K562 (cell line): ENCODE measurements around the gene UBXN4.
"Not testable (repeated sequence)": the region's sequence is repeated elsewhere in the genome, so short reads cannot be mapped to it uniquely, and the experiment has no call there.

Source experiments
- CBX2 ChIP-seq: fragments of 200-600 bp; sonication (generic); IDR thresholded peaks from one replicate; pipeline ENCODE4 v1.6.1; 2012; ENCODE audit warnings: mild to moderate bottlenecking, low read length, inconsistent platforms; ENCODE audit not compliant: insufficient read depth, poor library complexity, severe bottlenecking
- CHD4 ChIP-seq: fragments of 200-600 bp; sonication (generic); IDR thresholded peaks from 3 replicates; pipeline ENCODE4 v1.6.1; 2012; ENCODE audit warnings: low read depth, mild to moderate bottlenecking, mixed read lengths, low read length, inconsistent platforms; ENCODE audit not compliant: insufficient read depth, insufficient replicate concordance, poor library complexity, severe bottlenecking
- CREB1 ChIP-seq, 2 experiments: sonication (generic) in 1 of 2; formaldehyde crosslinking in 1 of 2; IDR thresholded peaks; 2 replicates each; pipeline versions ENCODE4 v1.6.1 to v1.8.0; 2012 to 2022; ENCODE audit warnings: inconsistent platforms in 1 of 2, mild to moderate bottlenecking in 1 of 2, missing genetic modification reagents in 1 of 2, moderate library complexity in 1 of 2
- CTCF ChIP-seq, 3 experiments: IDR thresholded peaks in 2 of 3; conservative IDR thresholded peaks in 1 of 3; 2 replicates each; pipeline ENCODE4 v1.5.1; 2011 to 2012; ENCODE audit warnings: low read length in 3 of 3, mild to moderate bottlenecking in 3 of 3, control low read depth in 2 of 3, improper control_type of control experiment in 1 of 3, inconsistent platforms in 1 of 3, low read depth in 1 of 3, mixed read lengths in 1 of 3, moderate library complexity in 1 of 3; ENCODE audit not compliant: insufficient read depth in 2 of 3
- NFE2 ChIP-seq: IDR thresholded peaks from 2 replicates; pipeline ENCODE4 v1.6.1; 2014; ENCODE audit warnings: antibody characterized with exemption, low read depth
- PHB2 ChIP-seq: fragments of 450-650 bp; IDR thresholded peaks from 2 replicates; pipeline ENCODE4 v1.6.1; 2017; ENCODE audit warnings: low read depth
- PKNOX1 ChIP-seq: fragments of 450-650 bp; IDR thresholded peaks from 2 replicates; pipeline ENCODE4 v1.6.1; 2016
- POLR2AphosphoS2 ChIP-seq: IDR thresholded peaks from 2 replicates; pipeline ENCODE4 v1.6.1; 2012; ENCODE audit warnings: low read length, improper control_type of control experiment
- POLR2AphosphoS5 ChIP-seq: IDR thresholded peaks from 2 replicates; pipeline ENCODE4 v1.6.1; 2011; ENCODE audit warnings: mild to moderate bottlenecking, low read depth, low read length, moderate library complexity; ENCODE audit not compliant: control insufficient read depth, insufficient read depth
- SIN3A ChIP-seq, 2 experiments: fragments of 150-350 bp in 1 of 2; IDR thresholded peaks; 2 replicates each; pipeline ENCODE4 v1.6.1; 2011 to 2016; ENCODE audit warnings: borderline replicate concordance in 2 of 2, low read depth in 2 of 2, low read length in 2 of 2, mild to moderate bottlenecking in 2 of 2, moderate library complexity in 2 of 2; ENCODE audit not compliant: control insufficient read depth in 1 of 2
- ZNF124 ChIP-seq: sonication (generic); formaldehyde crosslinking; IDR thresholded peaks from 2 replicates; pipeline ENCODE4 v1.8.1; 2022; ENCODE audit warnings: missing genetic modification reagents
- ZNF134 ChIP-seq: fragments of 250-450 bp; sonication (Bioruptor Pico); conservative IDR thresholded peaks from 2 replicates; pipeline ENCODE4 v1.4.0; 2020

GRCh38 chr2:135715086-135715485 lies 26.6 kb upstream of the UBXN4 start:
- not testable (repeated sequence) for TF ChIP-seq CHD4; NFE2; CTCF (IDR thresholded peaks at IDR 0.05 in 2 of 3, conservative IDR thresholded peaks at IDR 0.05 in 1 of 3; ENCODE audit: insufficient read depth in 2 of 3, low read depth in 1 of 3, low read length in 3 of 3); CBX2; PKNOX1; POLR2AphosphoS5; CREB1 (IDR thresholded peaks at IDR 0.05); CREB1 (CRISPR knock-in tag; IDR thresholded peaks at IDR 0.05); PHB2; POLR2AphosphoS2; ZNF124 (CRISPR knock-in tag); SIN3A (IDR thresholded peaks at IDR 0.05; ENCODE audit: borderline replicate concordance in 2 of 2, control insufficient read depth in 1 of 2, low read depth in 2 of 2, low read length in 2 of 2); ZNF134 (CRISPR knock-in tag)
